NCI-H82 (cell line): Measurements from ENCODE around the gene MYADM.
A peak's percentile ranks its signal among the peaks of the same experiment; 100 is the strongest.

ENCODE experiments used
- DNase-seq: peaks from one replicate; lab custom pipeline; 2025; lab: John Stamatoyannopoulos, UW

The MYADM gene

GRCh38 chr19:53885036-53885435 lies 17.4 kb downstream of the MYADM start:
- DNase-seq: no peak

DNA sequence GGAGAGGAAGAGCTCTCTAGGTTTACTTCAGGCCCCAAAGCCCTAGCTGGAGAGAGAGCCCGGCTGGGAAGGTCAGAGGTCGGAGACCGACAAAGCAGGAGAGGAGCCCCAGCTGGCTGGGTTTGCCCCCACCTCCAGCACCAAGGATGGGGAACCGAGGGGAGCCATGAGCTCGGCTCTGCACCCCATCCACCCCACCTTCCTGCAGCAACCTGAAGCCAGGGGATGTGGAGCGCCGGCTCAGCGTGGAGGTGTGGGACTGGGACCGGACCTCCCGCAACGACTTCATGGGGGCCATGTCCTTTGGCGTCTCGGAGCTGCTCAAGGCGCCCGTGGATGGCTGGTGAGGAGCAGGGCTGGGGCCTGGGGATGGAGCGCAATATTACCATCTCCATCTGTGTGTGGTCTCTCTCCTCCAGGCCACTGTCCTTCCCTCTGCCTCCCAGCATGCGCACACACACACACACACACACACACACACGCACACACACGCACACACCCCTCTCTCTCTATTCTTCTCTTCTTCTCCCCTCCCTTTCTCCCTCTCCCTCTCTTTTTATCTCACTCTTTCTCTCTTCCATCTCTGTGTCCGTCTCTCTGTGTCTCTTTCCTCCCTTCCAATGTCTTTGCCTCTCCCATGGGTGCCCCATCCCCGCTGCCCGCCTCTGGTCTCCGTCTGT lies 24.8 kb downstream of the MYADM start:
- no peak for DNase-seq

- DNase-seq: peak; percentile 51
Measured at GRCh38 chr19:53892981-53893325, 25.3 kb downstream of the MYADM start.

DNA sequence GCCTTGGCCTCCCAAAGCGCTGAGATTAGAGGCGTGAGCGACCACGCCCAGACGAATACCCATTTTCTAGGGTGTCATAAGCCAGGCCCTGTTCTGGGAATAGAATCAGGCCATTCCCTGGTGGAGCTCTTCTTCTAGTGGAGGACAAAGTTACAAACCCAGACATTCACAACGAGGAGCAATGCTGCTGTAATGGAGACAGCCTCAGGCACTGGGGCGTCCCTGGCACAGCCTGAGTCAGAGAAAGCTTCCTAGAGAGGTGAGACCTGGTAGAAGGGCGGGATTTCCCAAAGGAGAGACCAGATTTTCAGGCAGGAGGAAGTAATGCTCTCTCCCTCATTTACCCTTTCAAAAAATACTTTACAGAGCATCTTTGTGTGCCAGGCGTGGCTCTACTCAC lies 27.0 kb downstream of the MYADM start:
- no peak for DNase-seq

- no peak for DNase-seq
Measured at GRCh38 chr19:53896682-53897081, 29.0 kb downstream of the MYADM start.

- DNase-seq: no peak
Measured at GRCh38 chr19:53897459-53897858, 29.8 kb downstream of the MYADM start.

- no peak for DNase-seq
Measured at GRCh38 chr19:53898166-53898565, 30.5 kb downstream of the MYADM start.

GRCh38 chr19:53898636-53899341 lies 31.1 kb downstream of the MYADM start:
- DNase-seq: peak; percentile 61

DNA sequence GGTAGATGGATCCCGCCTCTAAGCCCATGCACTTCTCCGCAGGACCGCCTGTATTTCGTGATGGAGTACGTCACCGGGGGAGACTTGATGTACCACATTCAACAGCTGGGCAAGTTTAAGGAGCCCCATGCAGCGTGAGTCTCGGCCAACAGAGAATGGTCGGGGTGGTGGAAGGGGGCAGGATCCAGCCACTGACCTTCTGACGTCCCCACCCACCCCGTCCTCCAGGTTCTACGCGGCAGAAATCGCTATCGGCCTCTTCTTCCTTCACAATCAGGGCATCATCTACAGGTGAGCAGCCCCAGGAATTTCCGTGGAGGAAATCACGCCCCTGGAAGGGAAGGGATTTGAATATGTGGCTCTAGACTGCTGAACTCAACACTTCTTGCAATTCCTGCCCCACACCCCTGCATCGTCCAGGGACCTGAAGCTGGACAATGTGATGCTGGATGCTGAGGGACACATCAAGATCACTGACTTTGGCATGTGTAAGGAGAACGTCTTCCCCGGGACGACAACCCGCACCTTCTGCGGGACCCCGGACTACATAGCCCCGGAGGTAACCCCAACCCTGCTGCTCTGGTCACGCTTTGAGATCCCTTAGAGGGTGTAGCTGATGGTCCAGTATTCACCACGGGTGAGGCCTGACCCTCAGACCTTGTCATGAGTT lies 32.6 kb downstream of the MYADM start:
- DNase-seq: no peak

- DNase-seq: no peak
Measured at GRCh38 chr19:53903055-53903680, 35.5 kb downstream of the MYADM start.

GRCh38 chr19:53904909-53905308 lies 37.2 kb downstream of the MYADM start:
- no peak for DNase-seq

GRCh38 chr19:53905787-53906186 lies 38.1 kb downstream of the MYADM start:
- DNase-seq: no peak

DNA sequence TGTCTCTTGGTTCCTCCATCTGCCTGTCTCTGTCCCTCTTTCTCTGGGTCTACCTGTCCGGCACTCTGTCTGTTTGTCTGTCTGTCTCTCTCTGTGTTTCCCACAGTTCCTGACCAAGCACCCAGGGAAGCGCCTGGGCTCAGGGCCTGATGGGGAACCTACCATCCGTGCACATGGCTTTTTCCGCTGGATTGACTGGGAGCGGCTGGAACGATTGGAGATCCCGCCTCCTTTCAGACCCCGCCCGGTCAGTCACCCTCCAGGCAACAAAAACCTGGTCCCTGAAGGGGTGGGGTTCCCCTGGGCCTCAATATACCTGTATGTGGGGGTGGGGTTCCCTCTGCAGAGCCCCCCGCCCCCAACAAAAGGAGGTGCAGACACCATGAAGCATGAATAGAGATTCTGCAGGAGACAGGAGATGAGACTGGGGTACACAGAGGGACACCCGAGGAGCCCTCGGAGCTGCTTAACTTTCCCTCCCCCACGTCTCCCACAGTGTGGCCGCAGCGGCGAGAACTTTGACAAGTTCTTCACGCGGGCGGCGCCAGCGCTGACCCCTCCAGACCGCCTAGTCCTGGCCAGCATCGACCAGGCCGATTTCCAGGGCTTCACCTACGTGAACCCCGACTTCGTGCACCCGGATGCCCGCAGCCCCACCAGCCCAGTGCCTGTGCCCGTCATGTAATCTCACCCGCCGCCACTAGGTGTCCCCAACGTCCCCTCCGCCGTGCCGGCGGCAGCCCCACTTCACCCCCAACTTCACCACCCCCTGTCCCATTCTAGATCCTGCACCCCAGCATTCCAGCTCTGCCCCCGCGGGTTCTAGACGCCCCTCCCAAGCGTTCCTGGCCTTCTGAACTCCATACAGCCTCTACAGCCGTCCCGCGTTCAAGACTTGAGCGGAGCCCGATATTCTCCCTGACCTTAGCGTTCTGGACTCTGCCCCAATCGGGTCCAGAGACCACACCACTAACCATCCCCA lies 38.8 kb downstream of the MYADM start:
- peak; percentile 15 for DNase-seq

DNA sequence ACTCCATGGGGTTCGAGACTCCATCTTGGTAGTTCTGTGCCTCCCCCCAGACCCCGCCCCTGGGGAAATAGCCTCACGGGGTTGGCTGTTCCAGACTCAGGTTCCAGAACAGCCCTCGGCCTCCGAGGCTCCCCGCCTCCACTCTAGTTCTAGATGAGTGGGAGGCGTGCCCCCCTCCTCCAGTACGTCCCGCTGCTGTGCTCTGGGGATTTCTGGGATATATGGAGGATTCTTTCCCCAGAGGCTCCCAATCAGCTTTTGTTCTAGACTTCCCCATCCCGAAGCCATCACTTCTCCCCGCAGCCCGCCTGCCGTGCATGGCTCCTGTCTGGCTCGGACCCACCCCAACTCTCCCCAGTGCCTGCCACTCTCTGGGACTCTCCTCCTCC lies 39.5 kb downstream of the MYADM start:
- DNase-seq: no peak

DNA sequence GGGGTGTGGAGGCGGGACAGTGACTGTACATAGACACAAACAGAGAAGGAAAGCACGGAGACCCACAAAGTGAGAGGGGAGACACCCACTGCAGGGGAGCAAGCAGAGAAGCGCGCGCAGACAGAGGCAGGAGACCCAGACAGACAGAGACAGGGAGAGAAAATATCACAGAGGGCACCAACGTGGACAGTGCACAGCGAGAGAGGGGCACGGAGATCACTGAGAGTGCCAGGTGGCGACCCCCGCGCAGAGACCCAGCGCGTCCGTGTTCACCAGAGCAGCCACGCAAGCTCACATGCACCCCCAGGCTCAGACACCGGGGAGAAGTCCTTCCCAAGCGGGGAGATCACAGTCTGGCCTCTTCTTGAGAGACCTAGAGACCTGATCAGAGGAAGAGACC lies 40.0 kb downstream of the MYADM start:
- no peak for DNase-seq

GRCh38 chr19:53908106-53908934 lies 40.6 kb downstream of the MYADM start:
- peak; percentile 68 for DNase-seq

DNA sequence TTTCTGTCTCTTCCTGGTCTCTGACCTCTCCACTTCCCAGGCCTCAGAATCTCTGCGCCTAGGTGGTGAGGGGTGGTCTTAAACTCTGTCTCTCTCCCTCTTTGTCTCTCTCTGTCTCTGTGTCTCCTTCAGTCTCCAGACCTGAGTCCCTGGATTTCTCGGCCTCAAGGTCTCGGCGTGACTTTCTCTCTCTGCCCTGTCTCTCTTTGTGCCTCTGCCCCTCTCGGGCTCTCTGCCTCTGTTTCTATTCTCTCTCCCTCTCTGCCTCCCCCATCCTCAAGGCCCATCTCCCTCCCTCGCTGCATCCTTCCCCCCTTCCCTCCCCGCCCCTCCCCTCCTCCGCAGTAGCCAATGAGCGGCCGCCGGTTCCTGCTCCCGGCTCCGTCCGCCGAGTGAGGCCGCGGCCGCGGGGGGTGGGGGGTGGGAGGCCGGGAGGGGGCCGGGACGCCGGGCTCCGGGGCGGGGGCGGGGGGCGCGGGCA lies 41.3 kb downstream of the MYADM start, which contains the start of gene CACNG7:
CACNG7 (plus strand) TSS at position 344 of the 481 bp plus-strand sequence. CDS start 3,554 bp downstream, outside the sequence.
- DNase-seq: no peak

DNA sequence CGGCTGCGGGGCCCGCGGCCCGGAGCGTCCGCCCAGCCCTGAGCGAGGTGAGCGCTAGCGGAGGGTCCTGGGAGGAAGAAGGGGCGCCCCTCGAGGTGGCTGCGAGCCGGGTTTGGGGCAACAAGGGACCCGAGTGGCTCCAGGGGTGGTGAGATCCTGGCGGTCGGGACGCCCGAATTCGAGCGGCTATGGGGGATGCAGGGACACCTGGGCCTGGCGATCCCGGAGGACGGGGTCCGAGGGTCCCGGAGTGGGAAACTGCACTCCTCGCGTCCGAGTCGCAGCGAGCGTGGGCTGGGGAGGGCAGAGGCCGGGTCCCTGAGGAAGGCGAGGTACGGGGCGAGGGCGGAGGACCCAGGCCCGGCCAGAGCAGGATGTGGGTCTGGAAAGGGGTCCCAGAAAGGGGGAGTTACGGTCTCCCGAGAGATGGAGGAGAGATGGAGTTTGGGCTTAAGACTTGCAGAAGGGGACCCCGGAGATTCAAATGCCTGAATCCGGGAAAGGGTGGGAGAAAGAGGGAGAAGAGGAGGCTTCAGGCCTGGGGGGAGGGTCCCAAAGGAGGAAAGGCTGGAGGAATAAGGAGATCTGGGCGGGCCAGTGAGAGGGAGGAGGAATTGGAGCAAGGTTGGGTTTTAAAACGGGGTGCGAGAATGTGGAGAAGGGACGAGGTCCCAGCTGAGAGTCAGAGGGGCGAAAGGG lies 41.9 kb downstream of the MYADM start:
- DNase-seq: no peak

GRCh38 chr19:53910170-53910518 lies 42.5 kb downstream of the MYADM start:
- DNase-seq: no peak

- peak; percentile 11 for DNase-seq
Measured at GRCh38 chr19:53912653-53913052, 45.0 kb downstream of the MYADM start.
